ENCODE data around the gene SNX33. TPM values are rescaled to one million over a fixed set of nuclear protein-coding genes. Genes with fewer than 3 reads are reported as not detected.

Gene SNX33
- 14.8 and 17.8 TPM in 2 replicates for total RNA-seq
- polyA plus RNA-seq, result 21.1 and 21.8 TPM in 2 replicates

DNA sequence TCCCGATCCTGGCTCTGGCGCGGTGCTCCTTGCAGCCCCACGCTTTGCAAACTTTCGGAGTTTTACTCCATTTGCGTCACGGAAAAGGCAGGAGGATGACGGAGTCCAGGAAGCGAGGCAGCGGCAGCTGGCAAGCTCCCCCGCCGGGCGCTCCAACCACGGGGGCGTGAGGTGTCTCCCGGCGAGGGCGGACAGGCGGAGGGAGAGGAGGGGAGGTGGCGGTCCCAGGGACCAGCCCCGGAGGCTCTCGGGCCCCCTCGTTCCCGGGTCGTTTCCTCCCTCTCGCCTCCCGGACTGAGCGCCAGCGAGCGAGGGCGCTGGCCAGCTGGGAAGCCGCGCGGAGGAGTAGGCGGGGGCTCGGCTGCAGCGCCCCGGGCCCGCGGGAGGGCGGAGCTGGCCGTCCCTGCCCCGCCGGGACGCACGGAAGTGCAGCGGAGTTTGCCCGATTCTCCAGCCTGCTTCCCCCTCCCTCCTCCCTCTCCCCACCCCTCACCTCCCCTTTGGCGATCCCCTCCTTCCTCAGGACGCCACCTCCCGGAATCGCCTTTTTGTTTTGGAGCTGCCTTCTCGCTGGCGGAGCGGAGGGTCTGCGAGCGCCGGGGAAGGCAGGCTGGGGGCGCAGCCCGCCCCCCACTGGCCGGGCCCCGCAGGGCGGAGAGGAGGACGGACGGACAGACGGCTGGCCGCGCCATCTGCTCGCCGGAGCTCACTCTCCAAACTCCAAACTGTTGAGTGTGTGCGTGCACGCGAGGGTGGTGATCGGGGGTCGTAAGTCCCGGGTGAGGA is at the start of gene SNX33:
SNX33 (plus strand) TSS at position 543 of the 786 bp plus-strand sequence. CDS start 1,191 bp downstream, outside the sequence.
- Histone ChIP-seq H3K4me2 (peak within 1 kb of the TSS; percentile 95), H3K79me2 (peaks cover 68% of the 10 kb centered on the region)
- no peak for TF ChIP-seq EZH2phosphoT487 (IDR thresholded peaks at IDR 0.05; ENCODE audit: low read depth, severe bottlenecking, unreplicated experiment)
- TF ChIP-seq, protein P1, sequence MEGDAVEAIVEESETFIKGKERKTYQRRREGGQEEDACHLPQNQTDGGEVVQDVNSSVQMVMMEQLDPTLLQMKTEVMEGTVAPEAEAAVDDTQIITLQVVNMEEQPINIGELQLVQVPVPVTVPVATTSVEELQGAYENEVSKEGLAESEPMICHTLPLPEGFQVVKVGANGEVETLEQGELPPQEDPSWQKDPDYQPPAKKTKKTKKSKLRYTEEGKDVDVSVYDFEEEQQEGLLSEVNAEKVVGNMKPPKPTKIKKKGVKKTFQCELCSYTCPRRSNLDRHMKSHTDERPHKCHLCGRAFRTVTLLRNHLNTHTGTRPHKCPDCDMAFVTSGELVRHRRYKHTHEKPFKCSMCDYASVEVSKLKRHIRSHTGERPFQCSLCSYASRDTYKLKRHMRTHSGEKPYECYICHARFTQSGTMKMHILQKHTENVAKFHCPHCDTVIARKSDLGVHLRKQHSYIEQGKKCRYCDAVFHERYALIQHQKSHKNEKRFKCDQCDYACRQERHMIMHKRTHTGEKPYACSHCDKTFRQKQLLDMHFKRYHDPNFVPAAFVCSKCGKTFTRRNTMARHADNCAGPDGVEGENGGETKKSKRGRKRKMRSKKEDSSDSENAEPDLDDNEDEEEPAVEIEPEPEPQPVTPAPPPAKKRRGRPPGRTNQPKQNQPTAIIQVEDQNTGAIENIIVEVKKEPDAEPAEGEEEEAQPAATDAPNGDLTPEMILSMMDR (IDR thresholded peaks at IDR 0.05; ENCODE audit: poor library complexity), result peak; percentile 68

GRCh38 chr15:75598361-75598760 is 49.4 kb upstream of the SNX33 start:
- Histone ChIP-seq H3K79me2 (no peaks in the 10 kb centered on the region), H2AFZ (no peak overlapping the region), H3K36me3 (replicated peaks; ENCODE audit: insufficient read depth, low read depth) (peaks cover 5% of the 10 kb centered on the region), H3K4me3 (no peak overlapping the region), H3K4me2 (no peak overlapping the region), H4K20me1 (ENCODE audit: insufficient read depth, poor library complexity, severe bottlenecking) (no peaks in the 10 kb centered on the region), H3K27ac (no peak overlapping the region), H3K27me3 (no peaks in the 10 kb centered on the region), H3K9me3 (ENCODE audit: low read depth) (no peaks in the 10 kb centered on the region), H3K9me2 (replicated peaks; ENCODE audit: insufficient read depth) (no peaks in the 10 kb centered on the region), H3K4me1 (ENCODE audit: insufficient read depth) (peaks cover 3% of the 10 kb centered on the region)
- TF ChIP-seq, protein P1 (IDR thresholded peaks at IDR 0.05; ENCODE audit: poor library complexity), result no peak
- TF ChIP-seq EZH2phosphoT487 (IDR thresholded peaks at IDR 0.05; ENCODE audit: low read depth, severe bottlenecking, unreplicated experiment) (no peak), EZH2 (IDR thresholded peaks at IDR 0.05; ENCODE audit: borderline replicate concordance) (no peak)
- 95% methylated on average over 4 of the region's 4 CpGs for WGBS (ENCODE audit: low lambda C conversion rate, missing lambda C conversion rate)
- DNase-seq (ENCODE audit: low spot score), result no peak

More for the DNA sequence above, at the start of gene SNX33:
- H4K20me1 ChIP-seq (ENCODE audit: insufficient read depth, poor library complexity, severe bottlenecking), result peaks cover 27% of the 10 kb centered on the region
- no peaks in the 10 kb centered on the region for H3K27me3 ChIP-seq
- H3K9me3 ChIP-seq (ENCODE audit: low read depth), result no peaks in the 10 kb centered on the region
- peak within 1 kb of the TSS; percentile 99 for H3K27ac ChIP-seq
- 2% methylated on average over 49 of the region's 76 CpGs for WGBS (ENCODE audit: low lambda C conversion rate, missing lambda C conversion rate)
- peaks cover 51% of the 10 kb centered on the region for H3K4me1 ChIP-seq (ENCODE audit: insufficient read depth)
- peak within 1 kb of the TSS; percentile 89 for H2AFZ ChIP-seq
- no peaks in the 10 kb centered on the region for H3K36me3 ChIP-seq (replicated peaks; ENCODE audit: insufficient read depth, low read depth)
- peak; percentile 91 for DNase-seq (ENCODE audit: low spot score)
- no peaks in the 10 kb centered on the region for H3K9me2 ChIP-seq (replicated peaks; ENCODE audit: insufficient read depth)
- peak within 1 kb of the TSS; percentile 80 for H3K4me3 ChIP-seq

DNA sequence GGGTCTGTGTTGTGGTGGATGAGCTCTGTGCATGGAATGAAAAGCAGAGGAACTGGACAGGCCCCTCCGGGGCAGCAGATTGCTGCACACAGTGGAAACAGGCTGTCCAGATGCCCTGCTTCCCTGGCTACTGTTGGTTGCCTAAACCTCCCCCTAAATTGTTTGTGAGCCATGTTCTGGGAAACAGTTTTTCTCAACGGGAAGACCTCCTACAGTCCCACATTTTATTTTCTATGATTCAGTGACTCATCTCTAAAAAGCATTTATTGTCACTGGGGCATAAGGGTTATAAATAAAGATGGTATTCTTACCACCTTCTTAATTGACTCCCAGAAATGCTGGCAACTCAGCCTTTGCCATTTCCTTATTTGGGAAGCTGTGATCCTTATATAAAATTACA is 48.3 kb upstream of the SNX33 start:
- Histone ChIP-seq H3K4me3 (no peak overlapping the region), H2AFZ (no peak overlapping the region), H3K36me3 (replicated peaks; ENCODE audit: insufficient read depth, low read depth) (peaks cover 5% of the 10 kb centered on the region), H3K4me2 (no peak overlapping the region), H3K27me3 (no peaks in the 10 kb centered on the region), H3K79me2 (no peaks in the 10 kb centered on the region), H3K9me3 (ENCODE audit: low read depth) (no peaks in the 10 kb centered on the region), H3K9me2 (replicated peaks; ENCODE audit: insufficient read depth) (no peaks in the 10 kb centered on the region), H3K4me1 (ENCODE audit: insufficient read depth) (peaks cover 3% of the 10 kb centered on the region), H4K20me1 (ENCODE audit: insufficient read depth, poor library complexity, severe bottlenecking) (no peaks in the 10 kb centered on the region), H3K27ac (no peak overlapping the region)
- 79% methylated on average over 2 of the region's 2 CpGs for WGBS (ENCODE audit: low lambda C conversion rate, missing lambda C conversion rate)
- no peak for DNase-seq (ENCODE audit: low spot score)
- no peak for TF ChIP-seq EZH2 (IDR thresholded peaks at IDR 0.05; ENCODE audit: borderline replicate concordance)
- TF ChIP-seq, protein P1 (IDR thresholded peaks at IDR 0.05; ENCODE audit: poor library complexity), result no peak
- no peak for TF ChIP-seq EZH2phosphoT487 (IDR thresholded peaks at IDR 0.05; ENCODE audit: low read depth, severe bottlenecking, unreplicated experiment)

Data from hepatocyte (in vitro differentiated cells).